Skeletal muscle satellite cell (primary cell): ENCODE results near the gene CCDC172.
A peak's percentile ranks its signal among the peaks of the same experiment; 100 is the strongest.

Experiments used
- H3K27me3 ChIP-seq: 2 replicates; pipeline ENCODE4 v1.7.0; 2013; ENCODE audit warnings: low read length; ENCODE audit not compliant: control insufficient read depth, insufficient read depth
- H3K36me3 ChIP-seq: 2 replicates; pipeline ENCODE4 v1.7.0; 2013; ENCODE audit warnings: mild to moderate bottlenecking, control low read depth, low read length; ENCODE audit not compliant: insufficient read depth
- H3K4me1 ChIP-seq: 2 replicates; pipeline ENCODE4 v1.7.0; 2013; ENCODE audit warnings: low read length; ENCODE audit not compliant: control insufficient read depth, insufficient read depth
- H3K4me2 ChIP-seq: 2 replicates; pipeline ENCODE4 v1.7.0; 2013; ENCODE audit warnings: mild to moderate bottlenecking, low read length
- H3K4me3 ChIP-seq: 2 replicates; pipeline ENCODE4 v1.7.0; 2013; ENCODE audit warnings: low read length
- H3K9ac ChIP-seq: 2 replicates; pipeline ENCODE4 v1.7.0; 2013; ENCODE audit warnings: mild to moderate bottlenecking, low read depth, low read length, moderate library complexity
- H3K9me3 ChIP-seq: replicated peaks from 2 replicates; pipeline ENCODE4 v1.7.0; 2013; ENCODE audit warnings: mild to moderate bottlenecking, control low read depth, low read length

The CCDC172 gene

GRCh38 chr10:116304923-116305322, 19.3 kb upstream of the CCDC172 start:
- Histone ChIP-seq H3K27me3 (no peaks in the 10 kb centered on the region), H3K4me3 (no peak overlapping the region), H3K9me3 (no peaks in the 10 kb centered on the region), H3K9ac (no peak overlapping the region), H3K36me3 (no peaks in the 10 kb centered on the region), H3K4me2 (no peak overlapping the region), H3K4me1 (peaks cover 24% of the 10 kb centered on the region)

DNA sequence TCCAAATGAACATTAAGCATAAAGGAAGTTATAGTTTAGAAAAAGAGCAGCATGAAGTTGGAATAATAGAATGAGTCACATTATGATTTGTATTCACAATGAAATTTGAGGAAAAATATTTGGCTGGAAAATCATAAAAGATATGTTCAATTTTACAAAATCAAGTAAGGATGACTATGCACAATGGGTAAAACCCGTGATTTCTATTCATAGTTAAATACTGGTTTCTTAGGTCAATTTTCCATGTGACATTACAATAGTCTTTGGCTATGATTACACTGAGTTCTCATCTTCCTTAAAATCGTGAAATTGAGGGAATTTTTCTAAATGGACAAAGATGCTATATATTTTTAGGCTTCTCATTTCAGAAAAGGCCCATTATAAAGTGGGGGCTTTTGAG, 17.4 kb upstream of the CCDC172 start:
- Histone ChIP-seq H3K9me3 (no peaks in the 10 kb centered on the region), H3K4me2 (no peak overlapping the region), H3K36me3 (no peaks in the 10 kb centered on the region), H3K4me1 (peaks cover 32% of the 10 kb centered on the region), H3K27me3 (no peaks in the 10 kb centered on the region), H3K9ac (peak overlapping the region; percentile 32), H3K4me3 (no peak overlapping the region)

- H3K9me3 ChIP-seq: no peaks in the 10 kb centered on the region
These were observed 16.8 kb upstream of the CCDC172 start for GRCh38 chr10:116307455-116307854.

GRCh38 chr10:116311016-116311415, 13.2 kb upstream of the CCDC172 start:
- peaks cover 31% of the 10 kb centered on the region for H3K4me1 ChIP-seq
- H3K36me3 ChIP-seq: no peaks in the 10 kb centered on the region
- no peak overlapping the region for H3K4me3 ChIP-seq
- no peak overlapping the region for H3K4me2 ChIP-seq
- no peaks in the 10 kb centered on the region for H3K9me3 ChIP-seq
- no peaks in the 10 kb centered on the region for H3K27me3 ChIP-seq
- H3K9ac ChIP-seq: no peak overlapping the region

More at GRCh38 chr10:116307455-116307854, 16.8 kb upstream of the CCDC172 start:
- Histone ChIP-seq H3K4me2 (no peak overlapping the region), H3K27me3 (no peaks in the 10 kb centered on the region), H3K36me3 (no peaks in the 10 kb centered on the region), H3K9ac (peak overlapping the region; percentile 32), H3K4me1 (peaks cover 32% of the 10 kb centered on the region), H3K4me3 (no peak overlapping the region)

GRCh38 chr10:116311706-116312490, 12.3 kb upstream of the CCDC172 start:
- no peak overlapping the region for H3K9ac ChIP-seq
- H3K27me3 ChIP-seq: no peaks in the 10 kb centered on the region
- no peaks in the 10 kb centered on the region for H3K9me3 ChIP-seq
- no peak overlapping the region for H3K4me2 ChIP-seq
- no peak overlapping the region for H3K4me3 ChIP-seq
- H3K4me1 ChIP-seq: peaks cover 22% of the 10 kb centered on the region
- H3K36me3 ChIP-seq: no peaks in the 10 kb centered on the region

DNA sequence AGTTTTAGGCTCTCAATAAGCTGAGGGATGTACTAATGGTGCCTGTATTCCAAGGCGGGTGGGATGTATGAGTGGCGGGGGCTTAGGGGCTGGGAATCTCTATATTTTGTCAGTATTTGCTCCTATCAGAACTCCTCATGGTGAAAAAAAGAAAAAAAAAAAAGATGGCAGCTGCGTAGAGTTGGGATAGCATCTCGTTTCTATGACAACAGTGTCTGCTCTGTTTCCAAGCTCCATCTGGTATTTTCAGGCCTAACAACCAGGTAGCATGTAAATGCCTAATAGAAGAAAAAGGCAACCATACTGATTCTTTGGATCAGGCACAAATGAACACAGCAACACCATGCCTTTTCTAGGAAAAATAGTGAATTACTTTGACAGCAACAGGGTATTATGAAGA, 11.7 kb upstream of the CCDC172 start:
- Histone ChIP-seq H3K4me3 (no peak overlapping the region), H3K27me3 (no peaks in the 10 kb centered on the region), H3K9ac (no peak overlapping the region), H3K9me3 (no peaks in the 10 kb centered on the region), H3K4me1 (peaks cover 16% of the 10 kb centered on the region), H3K4me2 (no peak overlapping the region), H3K36me3 (no peaks in the 10 kb centered on the region)

- no peaks in the 10 kb centered on the region for H3K27me3 ChIP-seq
- H3K4me2 ChIP-seq: no peak overlapping the region
- H3K9ac ChIP-seq: no peak overlapping the region
- H3K4me1 ChIP-seq: no peaks in the 10 kb centered on the region
- no peaks in the 10 kb centered on the region for H3K9me3 ChIP-seq
- no peak overlapping the region for H3K4me3 ChIP-seq
- no peaks in the 10 kb centered on the region for H3K36me3 ChIP-seq
These were observed 7.7 kb upstream of the CCDC172 start for GRCh38 chr10:116316503-116316902.

GRCh38 chr10:116324951-116325635, 845 bp downstream of the CCDC172 start:
- H3K4me3 ChIP-seq: no peak overlapping the region
- no peaks in the 10 kb centered on the region for H3K9me3 ChIP-seq
- no peaks in the 10 kb centered on the region for H3K27me3 ChIP-seq
- no peak overlapping the region for H3K4me2 ChIP-seq
- no peak overlapping the region for H3K9ac ChIP-seq
- no peaks in the 10 kb centered on the region for H3K36me3 ChIP-seq
- no peaks in the 10 kb centered on the region for H3K4me1 ChIP-seq

DNA sequence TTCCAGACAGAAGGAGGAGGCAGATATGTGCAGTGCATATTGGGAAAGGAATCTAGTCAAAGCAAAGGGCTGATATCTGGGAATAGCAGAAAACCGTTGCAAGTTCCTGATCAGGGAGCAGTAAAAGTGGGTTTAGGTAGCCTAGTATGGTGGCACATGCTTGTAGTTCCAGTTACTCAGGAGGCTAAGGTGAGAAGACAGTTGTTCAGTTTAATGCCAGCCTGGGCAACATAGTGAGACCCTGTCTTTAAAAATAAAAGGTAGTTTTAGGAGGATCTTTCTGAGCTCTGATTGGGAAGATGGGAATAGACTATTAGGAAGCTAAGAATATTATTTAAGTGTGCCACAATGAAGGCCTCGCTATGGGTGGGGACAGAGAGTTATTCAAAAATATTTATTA, 1.7 kb downstream of the CCDC172 start:
- Histone ChIP-seq H3K4me3 (no peak overlapping the region), H3K9ac (no peak overlapping the region), H3K36me3 (no peaks in the 10 kb centered on the region)

GRCh38 chr10:116329153-116329552, 4.9 kb downstream of the CCDC172 start:
- H3K4me1 ChIP-seq: no peaks in the 10 kb centered on the region
- H3K4me3 ChIP-seq: no peak overlapping the region
- H3K27me3 ChIP-seq: no peaks in the 10 kb centered on the region
- H3K9ac ChIP-seq: no peak overlapping the region
- H3K9me3 ChIP-seq: no peaks in the 10 kb centered on the region
- H3K36me3 ChIP-seq: no peaks in the 10 kb centered on the region
- no peak overlapping the region for H3K4me2 ChIP-seq

More for the DNA sequence above, 1.7 kb downstream of the CCDC172 start:
- Histone ChIP-seq H3K27me3 (no peaks in the 10 kb centered on the region), H3K4me1 (no peaks in the 10 kb centered on the region), H3K9me3 (no peaks in the 10 kb centered on the region), H3K4me2 (no peak overlapping the region)

GRCh38 chr10:116331815-116332214, 7.6 kb downstream of the CCDC172 start:
- Histone ChIP-seq H3K9me3 (no peaks in the 10 kb centered on the region), H3K4me1 (no peaks in the 10 kb centered on the region), H3K27me3 (no peaks in the 10 kb centered on the region), H3K9ac (no peak overlapping the region), H3K4me2 (no peak overlapping the region), H3K4me3 (no peak overlapping the region), H3K36me3 (no peaks in the 10 kb centered on the region)

DNA sequence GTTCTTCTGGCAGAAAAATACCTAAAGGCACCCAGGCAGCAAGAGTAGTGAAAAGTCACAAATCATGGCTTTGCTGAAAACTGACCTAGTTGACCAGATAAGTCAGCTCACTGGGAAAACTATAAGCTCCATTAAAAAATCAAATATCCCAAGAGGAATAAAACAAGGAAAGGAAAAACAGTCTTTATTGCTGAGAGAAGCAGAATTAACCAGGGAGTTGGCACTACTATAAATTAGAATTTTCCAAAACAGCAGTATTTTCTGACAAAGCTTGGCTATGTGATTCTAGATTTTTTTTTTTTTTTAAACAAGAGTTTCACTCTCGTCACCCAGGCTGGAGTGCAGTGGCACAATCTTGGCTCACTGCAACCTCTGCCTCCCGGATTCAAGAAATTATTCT, 12.6 kb downstream of the CCDC172 start:
- H3K36me3 ChIP-seq: no peaks in the 10 kb centered on the region
- H3K9ac ChIP-seq: no peak overlapping the region
- H3K4me2 ChIP-seq: no peak overlapping the region
- no peaks in the 10 kb centered on the region for H3K4me1 ChIP-seq
- H3K4me3 ChIP-seq: no peak overlapping the region
- no peaks in the 10 kb centered on the region for H3K9me3 ChIP-seq
- H3K27me3 ChIP-seq: no peaks in the 10 kb centered on the region
